Fibroblast of the aortic adventitia (primary cell): ENCODE measurements around the gene ANO8. TPM values are rescaled to one million over a fixed set of nuclear protein-coding genes. Genes with fewer than 3 reads are reported as not detected.

ENCODE experiments used
- DNase-seq: peaks from one replicate; pipeline ENCODE4 v3.0.0-alpha.2; 2010; ENCODE audit warnings: low read depth
- H3K4me3 ChIP-seq: 2 replicates; pipeline ENCODE4 v1.5.1; 2011; ENCODE audit warnings: low read depth, mild to moderate bottlenecking, control low read depth, low read length, moderate library complexity
- total RNA-seq: library from RNA; depleted of rRNA; stranded (reverse); fragments of >200 nt; gene quantifications from 2 replicates; pipeline ENCODE4 v1.2.3, GENCODE V29; 2012; ENCODE audit warnings: low replicate concordance
- TF ChIP-seq, protein P1 (sequence below): IDR thresholded peaks from 2 replicates; pipeline ENCODE4 v1.5.1; 2011; ENCODE audit warnings: mild to moderate bottlenecking, low read length, control low read depth, inconsistent platforms; ENCODE audit not compliant: insufficient read depth

ANO8 gene, protein sequence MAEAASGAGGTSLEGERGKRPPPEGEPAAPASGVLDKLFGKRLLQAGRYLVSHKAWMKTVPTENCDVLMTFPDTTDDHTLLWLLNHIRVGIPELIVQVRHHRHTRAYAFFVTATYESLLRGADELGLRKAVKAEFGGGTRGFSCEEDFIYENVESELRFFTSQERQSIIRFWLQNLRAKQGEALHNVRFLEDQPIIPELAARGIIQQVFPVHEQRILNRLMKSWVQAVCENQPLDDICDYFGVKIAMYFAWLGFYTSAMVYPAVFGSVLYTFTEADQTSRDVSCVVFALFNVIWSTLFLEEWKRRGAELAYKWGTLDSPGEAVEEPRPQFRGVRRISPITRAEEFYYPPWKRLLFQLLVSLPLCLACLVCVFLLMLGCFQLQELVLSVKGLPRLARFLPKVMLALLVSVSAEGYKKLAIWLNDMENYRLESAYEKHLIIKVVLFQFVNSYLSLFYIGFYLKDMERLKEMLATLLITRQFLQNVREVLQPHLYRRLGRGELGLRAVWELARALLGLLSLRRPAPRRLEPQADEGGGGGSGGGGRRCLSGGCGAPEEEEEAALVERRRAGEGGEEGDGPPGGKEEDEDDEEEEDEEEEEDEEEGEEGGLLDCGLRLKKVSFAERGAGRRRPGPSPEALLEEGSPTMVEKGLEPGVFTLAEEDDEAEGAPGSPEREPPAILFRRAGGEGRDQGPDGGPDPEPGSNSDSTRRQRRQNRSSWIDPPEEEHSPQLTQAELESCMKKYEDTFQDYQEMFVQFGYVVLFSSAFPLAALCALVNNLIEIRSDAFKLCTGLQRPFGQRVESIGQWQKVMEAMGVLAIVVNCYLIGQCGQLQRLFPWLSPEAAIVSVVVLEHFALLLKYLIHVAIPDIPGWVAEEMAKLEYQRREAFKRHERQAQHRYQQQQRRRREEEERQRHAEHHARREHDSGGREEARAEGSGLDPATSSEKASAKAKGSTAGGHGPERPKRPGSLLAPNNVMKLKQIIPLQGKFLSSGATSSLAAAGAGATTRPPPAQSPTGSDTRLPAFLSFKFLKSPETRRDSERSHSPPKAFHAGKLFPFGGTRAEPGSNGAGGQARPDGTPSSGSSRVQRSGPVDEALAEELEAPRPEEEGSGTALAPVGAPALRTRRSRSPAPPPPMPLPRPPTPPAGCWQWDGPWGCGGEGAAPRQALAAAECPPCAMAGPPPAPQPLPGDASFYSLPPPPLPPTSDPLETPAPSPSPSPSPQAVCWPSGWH
- total RNA-seq: 3.1 and 6.1 TPM in 2 replicates

DNA sequence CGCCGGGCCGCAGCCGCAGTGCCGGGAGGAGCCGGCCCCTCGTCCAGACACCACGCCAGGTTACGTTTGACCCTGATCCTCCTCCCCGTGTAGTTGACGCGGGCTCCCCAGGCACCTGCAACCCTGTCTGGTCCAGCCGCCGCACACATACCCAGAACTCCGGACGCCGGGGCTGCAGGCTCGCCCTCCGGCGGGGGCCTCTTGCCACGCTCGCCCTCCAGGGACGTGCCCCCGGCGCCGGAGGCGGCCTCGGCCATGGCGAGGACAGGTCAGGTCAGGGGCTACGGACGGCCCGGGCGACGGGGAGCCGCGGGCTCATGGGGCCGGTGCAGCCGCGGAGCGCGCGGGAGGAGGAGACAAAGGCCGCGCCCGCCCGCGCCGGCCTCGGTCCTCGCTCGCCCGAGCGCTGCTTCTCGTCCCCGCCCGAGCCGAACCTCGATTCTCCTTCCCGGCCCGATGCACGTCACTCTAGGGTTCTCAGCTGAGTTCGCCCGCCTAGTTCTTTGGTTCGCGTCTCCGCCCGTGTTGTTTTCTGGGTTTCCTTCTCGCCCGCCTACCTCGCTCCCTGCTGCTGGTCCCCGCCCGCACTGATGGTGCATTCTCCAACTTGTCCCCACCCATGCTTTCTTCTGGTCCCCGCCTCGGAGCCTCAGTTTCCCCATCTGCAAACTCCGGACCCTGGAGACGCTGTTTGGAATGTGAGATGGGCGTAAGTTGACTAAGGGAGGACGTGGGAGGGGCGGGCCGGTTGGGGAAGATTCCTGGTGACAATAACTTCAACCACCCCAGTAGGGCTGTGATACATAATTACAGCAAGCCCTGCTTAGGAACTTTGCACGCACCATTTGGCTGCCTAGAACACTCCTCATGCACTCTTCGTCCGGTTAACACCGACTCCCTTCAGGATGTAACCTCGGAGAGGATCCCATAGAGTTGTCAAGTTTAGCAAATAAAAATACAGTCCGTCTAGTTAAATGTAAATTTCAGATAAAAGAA is at the start of gene ANO8:
ANO8 (minus strand) TSS at position 442 of the 996 bp plus-strand sequence; CDS start at position 257, 185 bp downstream.
- DNase-seq: peak; percentile 99
- TF ChIP-seq, protein P1, sequence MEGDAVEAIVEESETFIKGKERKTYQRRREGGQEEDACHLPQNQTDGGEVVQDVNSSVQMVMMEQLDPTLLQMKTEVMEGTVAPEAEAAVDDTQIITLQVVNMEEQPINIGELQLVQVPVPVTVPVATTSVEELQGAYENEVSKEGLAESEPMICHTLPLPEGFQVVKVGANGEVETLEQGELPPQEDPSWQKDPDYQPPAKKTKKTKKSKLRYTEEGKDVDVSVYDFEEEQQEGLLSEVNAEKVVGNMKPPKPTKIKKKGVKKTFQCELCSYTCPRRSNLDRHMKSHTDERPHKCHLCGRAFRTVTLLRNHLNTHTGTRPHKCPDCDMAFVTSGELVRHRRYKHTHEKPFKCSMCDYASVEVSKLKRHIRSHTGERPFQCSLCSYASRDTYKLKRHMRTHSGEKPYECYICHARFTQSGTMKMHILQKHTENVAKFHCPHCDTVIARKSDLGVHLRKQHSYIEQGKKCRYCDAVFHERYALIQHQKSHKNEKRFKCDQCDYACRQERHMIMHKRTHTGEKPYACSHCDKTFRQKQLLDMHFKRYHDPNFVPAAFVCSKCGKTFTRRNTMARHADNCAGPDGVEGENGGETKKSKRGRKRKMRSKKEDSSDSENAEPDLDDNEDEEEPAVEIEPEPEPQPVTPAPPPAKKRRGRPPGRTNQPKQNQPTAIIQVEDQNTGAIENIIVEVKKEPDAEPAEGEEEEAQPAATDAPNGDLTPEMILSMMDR: no peak
- peak within 1 kb of the TSS; percentile 74 for H3K4me3 ChIP-seq

DNA sequence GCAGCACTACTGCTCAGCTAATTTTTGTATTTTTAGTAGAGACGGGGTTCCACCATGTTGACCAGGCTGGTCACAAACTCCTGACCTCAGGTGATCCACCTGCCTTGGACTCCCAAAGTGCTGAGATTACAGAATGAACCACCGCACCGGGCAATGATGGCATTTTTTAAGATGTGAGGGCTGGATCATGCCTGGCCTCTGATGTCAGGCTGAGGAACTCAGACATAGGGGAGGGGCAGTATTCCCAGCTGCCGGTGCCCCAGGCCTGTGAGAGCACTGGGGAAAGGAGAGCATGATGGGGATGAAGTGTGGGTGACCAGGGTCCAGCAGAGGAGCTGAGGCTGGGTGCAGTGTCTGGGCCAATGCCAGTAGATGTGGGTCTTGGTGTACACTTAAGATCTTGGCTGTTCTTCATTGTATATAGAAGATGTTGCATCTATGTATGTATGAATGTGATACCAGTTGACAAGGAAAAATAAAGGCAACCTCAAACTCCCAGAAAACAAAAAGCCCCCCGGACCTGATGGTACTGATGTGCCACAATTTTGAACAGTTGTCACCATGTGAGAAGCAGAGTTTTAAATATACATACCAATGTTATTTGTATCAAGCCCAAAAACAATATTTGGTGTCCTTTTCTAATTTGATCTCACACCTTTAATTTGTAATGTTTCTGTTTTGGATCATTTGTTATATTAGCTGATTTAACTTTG is 45.9 kb upstream of the ANO8 start:
- no peak overlapping the region for H3K4me3 ChIP-seq
- no peak for DNase-seq
- TF ChIP-seq, protein P1: no peak

GRCh38 chr19:17379221-17379631 is 44.6 kb upstream of the ANO8 start:
- no peak overlapping the region for H3K4me3 ChIP-seq
- TF ChIP-seq, protein P1: no peak
- no peak for DNase-seq

- DNase-seq: no peak
These were observed 43.6 kb upstream of the ANO8 start for GRCh38 chr19:17378271-17378670.

DNA sequence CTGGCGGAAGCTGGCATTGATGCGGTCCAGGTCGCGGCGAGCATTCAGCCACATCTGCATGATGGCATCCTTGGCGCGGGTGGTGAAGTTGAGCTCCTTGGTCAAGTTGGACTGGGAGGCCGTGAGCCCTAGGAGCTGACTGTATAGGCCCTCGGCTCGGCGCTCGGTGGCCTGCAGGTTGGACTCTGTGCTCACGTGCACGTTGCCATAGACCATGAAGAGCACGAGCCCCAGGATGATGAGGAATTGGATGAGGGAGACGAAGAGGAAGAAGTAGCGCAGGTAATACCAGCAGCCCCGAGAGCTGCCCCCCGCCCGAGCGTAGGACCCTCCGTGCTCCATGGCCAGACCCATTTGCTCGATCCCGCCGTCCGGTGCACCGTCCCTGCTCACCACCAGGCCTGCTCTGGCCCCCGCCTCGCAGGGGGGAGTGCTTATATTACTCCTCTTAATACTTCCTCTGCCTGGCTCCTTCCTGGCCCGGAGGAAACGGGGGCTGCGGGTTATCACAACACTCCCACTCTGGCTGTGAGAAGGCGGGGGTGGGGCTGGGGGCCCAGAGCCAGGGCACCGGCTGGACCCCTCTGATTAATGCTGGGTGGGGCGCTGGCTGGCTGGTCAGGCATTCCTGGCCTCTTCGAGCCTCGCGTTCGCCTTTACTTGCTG is 42.4 kb upstream of the ANO8 start, which contains the start of gene PLVAP:
PLVAP (minus strand) TSS at position 408 of the 666 bp plus-strand sequence; CDS start at position 354, 54 bp downstream.
- TF ChIP-seq, protein P1: peak; percentile 7
- DNase-seq: no peak
- no peak within 1 kb of the TSS for H3K4me3 ChIP-seq

More at GRCh38 chr19:17378271-17378670, 43.6 kb upstream of the ANO8 start:
- TF ChIP-seq, protein P1: no peak
- no peak overlapping the region for H3K4me3 ChIP-seq
